ENCODE results near the gene PIAS4. TPM values are rescaled to one million over a fixed set of nuclear protein-coding genes. Genes with fewer than 3 reads are reported as not detected.

Gene PIAS4
- total and polyA plus RNA-seq, 9 of the 15 experiments (the other 6 are each of a cell fraction or from before 2014, with no cell fraction given): 0.27 to 34.9 (median 14.4) TPM

- TF ChIP-seq ZNF354B (CRISPR knock-in tag; IDR thresholded peaks at IDR 0.05): no peak
- TF ChIP-seq PTTG1 (tag; IDR thresholded peaks at IDR 0.05; ENCODE audit: low read depth): no peak
- no peak for TF ChIP-seq DLX4 (CRISPR knock-in tag; IDR thresholded peaks at IDR 0.05)
- TF ChIP-seq U2AF1 (optimal IDR thresholded peaks at IDR 0.05; ENCODE audit: low read depth, low read length): peak; percentile 95
- no peak for TF ChIP-seq ZNF184 (CRISPR knock-in tag; IDR thresholded peaks at IDR 0.05)
- peak; percentile 72 for TF ChIP-seq ZNF511 (CRISPR knock-in tag; IDR thresholded peaks at IDR 0.05)
- peak; percentile 3 to 85; a peak in 1 of 4 replicates for TF ChIP-seq MLX (CRISPR knock-in tag; conservative IDR thresholded peaks at IDR 0.05)
- TF ChIP-seq RNF219 (CRISPR knock-in tag; IDR thresholded peaks at IDR 0.05): no peak
- peak; percentile 83 for TF ChIP-seq JUN (IDR thresholded peaks at IDR 0.05; ENCODE audit: borderline replicate concordance, low read depth, low read length)
- peak; percentile 88 for TF ChIP-seq JUN (CRISPR knock-in tag; IDR thresholded peaks at IDR 0.05; ENCODE audit: borderline replicate concordance)
- TF ChIP-seq ZNF717 (CRISPR knock-in tag; IDR thresholded peaks at IDR 0.05): no peak
- peak; percentile 95; the same call in 1 of the 2 replicates for TF ChIP-seq RBM14 (IDR thresholded peaks at IDR 0.05; ENCODE audit: borderline replicate concordance, insufficient read depth, low read depth, low read length)
- TF ChIP-seq ZNF41 (CRISPR knock-in tag; conservative IDR thresholded peaks at IDR 0.05): no peak
- TF ChIP-seq MNT (conservative IDR thresholded peaks at IDR 0.05): peak; percentile 65 to 82
- 0 out of 2 replicates have a peak, but pooled peaks have one; percentile 83 for TF ChIP-seq NR3C1 (CRISPR knock-in tag; IDR thresholded peaks at IDR 0.05)
- no peak for TF ChIP-seq ILK (tag; IDR thresholded peaks at IDR 0.05; ENCODE audit: borderline replicate concordance, low read depth)
- no peak for TF ChIP-seq SMAD3 (CRISPR knock-in tag; conservative IDR thresholded peaks at IDR 0.05)
- no peak for TF ChIP-seq PURB (CRISPR knock-in tag; IDR thresholded peaks at IDR 0.05; ENCODE audit: low read depth)
- TF ChIP-seq ZNF197 (CRISPR knock-in tag; IDR thresholded peaks at IDR 0.05; ENCODE audit: low read depth): peak; percentile 74; the same call in 1 of the 2 replicates
- TF ChIP-seq GTF2E2 (tag; IDR thresholded peaks at IDR 0.05): peak; percentile 74; the same call in 1 of the 2 replicates
- TF ChIP-seq TEAD1 (CRISPR knock-in tag; IDR thresholded peaks at IDR 0.05): peak in 1 of 2 experiments; percentile 38; a peak in 2 of 4 replicates
- TF ChIP-seq ZC3H4 (CRISPR knock-in tag; IDR thresholded peaks at IDR 0.05; ENCODE audit: borderline replicate concordance): peak; percentile 93; the same call in 1 of the 2 replicates
Measured at GRCh38 chr19:3984908-3985642, 22.5 kb upstream of the PIAS4 start, which contains the start of gene EEF2 (continued).
